ENCODE measurements around the gene MDH2. TPM values are rescaled to one million over a fixed set of nuclear protein-coding genes. Genes with fewer than 3 reads are reported as not detected.

MDH2 gene
- total RNA-seq: 146 and 154 TPM in 2 replicates

GRCh38 chr7:76047811-76048667 lies at the start of gene MDH2, which contains the start of gene STYXL1:
Gene MDH2 (plus strand): TSS chr7:76048106. CDS start chr7:76048161, 55 bp downstream.
Gene STYXL1 (minus strand): TSS chr7:76048000. CDS start chr7:76030523, 17,477 bp downstream.

Other genes with a start within 250 kb of the MDH2 start
- gene CCL24, start 234.3 kb upstream of the MDH2 start, total RNA-seq: not detected in 2 replicates
- 26.7 and 30.0 TPM in 2 replicates for gene RHBDD2, start 169.1 kb upstream of the MDH2 start, total RNA-seq
- 68.3 and 74.8 TPM in 2 replicates for gene POR, start 133.0 kb upstream of the MDH2 start, total RNA-seq
- 16.5 and 23.3 TPM in 2 replicates for gene TMEM120A, start 53.5 kb upstream of the MDH2 start, total RNA-seq
- gene STYXL1, start 106 bp upstream of the MDH2 start, total RNA-seq: 53.4 and 78.9 TPM in 2 replicates
- 0.30 and 1.2 TPM in 2 replicates for gene SRRM3, start 153.8 kb downstream of the MDH2 start, total RNA-seq

All from hair follicular keratinocyte (primary cell).